ENCODE results near the gene EIF2D.
A peak's percentile ranks its signal among the peaks of the same experiment; 100 is the strongest.
"Not testable (repeated sequence)": the region's sequence is repeated elsewhere in the genome, so short reads cannot be mapped to it uniquely, and the experiment has no call there.

EIF2D gene

GRCh38 chr1:206582537-206582936 lies 29.7 kb downstream of the EIF2D start:
- DNase-seq (ENCODE audit: low read depth, low spot score) = no peak
- no peak overlapping the region for H3K4me3 ChIP-seq (ENCODE audit: low read depth, low read length)
- TF ChIP-seq CTCF (IDR thresholded peaks at IDR 0.05; ENCODE audit: low read depth, low read length) = no peak
- in situ Hi-C loops (cut with HindIII; ENCODE audit: low sequenced_read_pairs) = no loop called here

- in situ Hi-C loops (cut with HindIII; ENCODE audit: low sequenced_read_pairs) = no loop called here
- TF ChIP-seq CTCF (IDR thresholded peaks at IDR 0.05; ENCODE audit: low read depth, low read length) = no peak
- DNase-seq (ENCODE audit: low read depth, low spot score) = no peak
- H3K4me3 ChIP-seq (ENCODE audit: low read depth, low read length) = no peak overlapping the region
These were observed 30.7 kb downstream of the EIF2D start for GRCh38 chr1:206581571-206581981.

GRCh38 chr1:206581114-206581497 lies 31.2 kb downstream of the EIF2D start:
- H3K4me3 ChIP-seq (ENCODE audit: low read depth, low read length); DNase-seq (ENCODE audit: low read depth, low spot score); in situ Hi-C loops (cut with HindIII; ENCODE audit: low sequenced_read_pairs): not testable (repeated sequence)

GRCh38 chr1:206580438-206581113 lies 31.7 kb downstream of the EIF2D start:
- H3K4me3 ChIP-seq (ENCODE audit: low read depth, low read length) = no peak overlapping the region
- TF ChIP-seq CTCF (IDR thresholded peaks at IDR 0.05; ENCODE audit: low read depth, low read length) = no peak

DNA sequence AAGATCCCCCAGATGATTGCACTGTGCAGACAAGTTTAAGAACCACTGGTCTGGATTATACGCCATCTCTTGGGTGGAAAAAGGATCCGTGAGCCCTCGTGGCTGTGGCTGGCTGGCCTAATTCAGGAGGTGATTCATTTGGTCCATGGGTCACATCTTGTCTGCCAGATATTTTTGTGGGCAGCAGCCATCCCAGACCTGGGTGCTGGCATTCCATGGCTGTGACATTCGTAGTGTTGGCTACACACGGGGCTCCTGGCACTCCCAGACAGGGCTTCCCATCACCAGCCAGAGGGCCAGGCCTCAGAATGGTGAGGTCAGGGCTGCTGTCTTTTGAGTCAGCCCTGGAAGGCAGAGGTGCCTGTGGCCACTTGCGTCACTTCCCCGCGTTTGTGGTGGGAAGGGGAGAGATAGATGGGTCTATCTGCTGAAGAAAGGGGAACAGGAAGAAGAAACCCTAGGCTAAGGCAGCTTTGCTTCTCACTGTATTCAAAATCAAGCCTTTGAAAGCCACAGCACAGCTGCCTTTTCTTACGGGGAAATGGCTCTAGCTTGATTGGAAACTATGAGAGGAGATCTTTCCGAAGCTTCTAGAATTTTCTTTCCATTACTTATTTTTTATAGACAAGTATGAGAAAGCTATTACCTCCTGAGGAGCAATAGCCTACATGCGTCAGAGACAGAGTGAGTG lies 32.4 kb downstream of the EIF2D start:
- in situ Hi-C loops (cut with HindIII; ENCODE audit: low sequenced_read_pairs) = no loop called here
- TF ChIP-seq CTCF (IDR thresholded peaks at IDR 0.05; ENCODE audit: low read depth, low read length) = no peak
- peak; percentile 50 for DNase-seq (ENCODE audit: low read depth, low spot score)
- no peak overlapping the region for H3K4me3 ChIP-seq (ENCODE audit: low read depth, low read length)

More at GRCh38 chr1:206580438-206581113, 31.7 kb downstream of the EIF2D start:
- no peak for DNase-seq (ENCODE audit: low read depth, low spot score)
- in situ Hi-C loops (cut with HindIII; ENCODE audit: low sequenced_read_pairs) = no loop called here

DNA sequence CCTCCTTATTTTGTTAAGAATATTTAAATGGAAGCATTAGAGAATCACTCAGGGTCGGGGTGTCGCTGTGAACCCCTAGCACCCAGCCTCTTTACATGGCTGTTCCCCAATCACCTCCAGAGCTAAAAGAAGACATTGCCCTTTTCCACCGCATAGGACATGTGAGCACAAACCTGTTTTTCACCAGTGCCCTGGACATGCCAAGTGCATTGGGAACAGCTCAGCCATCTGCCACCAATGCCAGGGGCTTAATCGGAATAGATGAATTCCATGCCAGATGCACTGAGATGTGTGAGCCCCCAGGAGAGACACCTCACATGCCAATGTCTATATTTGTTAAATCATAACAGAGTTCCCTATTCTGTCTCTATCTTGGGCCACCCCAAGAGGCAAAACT lies 33.3 kb downstream of the EIF2D start:
- in situ Hi-C loops (cut with HindIII; ENCODE audit: low sequenced_read_pairs) = no loop called here
- H3K4me3 ChIP-seq (ENCODE audit: low read depth, low read length) = no peak overlapping the region
- TF ChIP-seq CTCF (IDR thresholded peaks at IDR 0.05; ENCODE audit: low read depth, low read length) = no peak
- DNase-seq (ENCODE audit: low read depth, low spot score) = no peak
